HEK293 (cell line): ENCODE data around the gene EIF2S1.

Source experiments
- CTCF ChIA-PET: fragments of 350-600 bp; formaldehyde crosslinking; extraction: SDS; loops from one replicate; lab custom pipeline; 2021; ENCODE audit warnings: antibody characterized with exemption; lab: Yijun Ruan, JAX
- POLR2A ChIA-PET: fragments of 300-600 bp; formaldehyde crosslinking; extraction: SDS; loops from one replicate; lab custom pipeline; 2020; ENCODE audit warnings: antibody characterized with exemption, inconsistent platforms; lab: Yijun Ruan, JAX
- H3K27ac ChIP-seq: fragments of 200-500 bp; sonication (Bioruptor generic); 2 replicates; pipeline ENCODE4 v1.5.1; 2014; ENCODE audit warnings: low read depth, low read length, control low read depth, inconsistent platforms; ENCODE audit errors: extremely low read depth
- H3K36me3 ChIP-seq, 2 experiments: fragments of 200-500 bp in 1 of 2; sonication (Bioruptor generic) in 1 of 2; 1 replicate in 1 of 2; 2 replicates in 1 of 2; pipeline ENCODE4 v1.5.1; 2014 to 2017; ENCODE audit warnings: inconsistent platforms in 2 of 2, low read length in 2 of 2; ENCODE audit not compliant: control insufficient read depth in 2 of 2, insufficient read depth in 1 of 2
- H3K4me1 ChIP-seq: fragments of 200-500 bp; sonication (Bioruptor generic); 2 replicates; pipeline ENCODE4 v1.5.1; 2014; ENCODE audit warnings: mild to moderate bottlenecking, low read length, inconsistent platforms; ENCODE audit not compliant: control insufficient read depth, insufficient read depth
- H3K4me3 ChIP-seq: 2 replicates; pipeline ENCODE4 v1.5.1; 2011; ENCODE audit warnings: low read depth, mild to moderate bottlenecking, control low read depth, low read length, moderate library complexity
- H3K9me3 ChIP-seq: fragments of 200-500 bp; sonication (Bioruptor generic); 2 replicates; pipeline ENCODE4 v1.5.1; 2014; ENCODE audit warnings: low read depth, low read length, inconsistent platforms; ENCODE audit not compliant: control insufficient read depth, insufficient read depth
- BCL11B ChIP-seq: fragments of 450-650 bp; formaldehyde crosslinking; IDR thresholded peaks from 2 replicates; pipeline ENCODE4 v1.5.1; 2016; ENCODE audit warnings: low read depth, missing biosample characterization, missing genetic modification characterization
- GLIS1 ChIP-seq: fragments of 450-650 bp; formaldehyde crosslinking; IDR thresholded peaks from 2 replicates; pipeline ENCODE4 v1.5.1; 2016; ENCODE audit warnings: missing biosample characterization, missing genetic modification characterization
- KLF10 ChIP-seq: fragments of 450-650 bp; IDR thresholded peaks from 2 replicates; pipeline ENCODE4 v1.5.1; 2018; ENCODE audit warnings: missing biosample characterization, mild to moderate bottlenecking, missing genetic modification characterization
- KLF16 ChIP-seq: fragments of 450-650 bp; formaldehyde crosslinking; IDR thresholded peaks from 2 replicates; pipeline ENCODE4 v1.5.1; 2017; ENCODE audit warnings: missing biosample characterization, missing genetic modification characterization
- KLF9 ChIP-seq: fragments of 450-650 bp; formaldehyde crosslinking; IDR thresholded peaks from 2 replicates; pipeline ENCODE4 v1.5.1; 2016; ENCODE audit warnings: missing biosample characterization, missing genetic modification characterization, low read depth
- TRIM28 ChIP-seq: IDR thresholded peaks from 2 replicates; pipeline ENCODE4 v1.6.1; 2011; ENCODE audit warnings: low read length, control low read depth, borderline replicate concordance
- ZBTB8A ChIP-seq: fragments of 450-650 bp; formaldehyde crosslinking; IDR thresholded peaks from 2 replicates; pipeline ENCODE4 v1.5.1; 2016; ENCODE audit warnings: missing biosample characterization, missing genetic modification characterization
- ZNF146 ChIP-seq: fragments of 450-650 bp; formaldehyde crosslinking; IDR thresholded peaks from 2 replicates; pipeline ENCODE4 v1.5.1; 2016; ENCODE audit warnings: missing biosample characterization, missing genetic modification characterization
- ZNF157 ChIP-seq: fragments of 450-650 bp; formaldehyde crosslinking; IDR thresholded peaks from 2 replicates; pipeline ENCODE4 v1.5.1; 2016; ENCODE audit warnings: missing biosample characterization, missing genetic modification characterization
- ZNF266 ChIP-seq: fragments of 450-650 bp; formaldehyde crosslinking; IDR thresholded peaks from 2 replicates; pipeline ENCODE4 v1.5.1; 2016; ENCODE audit warnings: missing biosample characterization, missing genetic modification characterization, low read depth
- ZNF292 ChIP-seq: fragments of 450-650 bp; formaldehyde crosslinking; IDR thresholded peaks from 2 replicates; pipeline ENCODE4 v1.5.1; 2016; ENCODE audit warnings: low read depth, missing biosample characterization, missing genetic modification characterization, borderline replicate concordance
- ZNF311 ChIP-seq: fragments of 450-650 bp; formaldehyde crosslinking; IDR thresholded peaks from 2 replicates; pipeline ENCODE4 v1.5.1; 2017; ENCODE audit warnings: missing biosample characterization, missing genetic modification characterization, borderline replicate concordance
- ZNF501 ChIP-seq: fragments of 450-650 bp; formaldehyde crosslinking; IDR thresholded peaks from 2 replicates; pipeline ENCODE4 v1.5.1; 2016; ENCODE audit warnings: missing biosample characterization, missing genetic modification characterization
- ZNF530 ChIP-seq: fragments of 450-650 bp; formaldehyde crosslinking; IDR thresholded peaks from 2 replicates; pipeline ENCODE4 v1.5.1; 2016; ENCODE audit warnings: low read depth, missing biosample characterization, missing genetic modification characterization
- ZNF555 ChIP-seq: fragments of 450-650 bp; formaldehyde crosslinking; conservative IDR thresholded peaks from 2 replicates; pipeline ENCODE4 v1.5.1; 2017; ENCODE audit warnings: missing biosample characterization, mild to moderate bottlenecking, missing genetic modification characterization, inconsistent platforms
- ZNF560 ChIP-seq: fragments of 450-650 bp; formaldehyde crosslinking; IDR thresholded peaks from 2 replicates; pipeline ENCODE4 v1.5.1; 2017; ENCODE audit warnings: missing biosample characterization, missing genetic modification characterization, borderline replicate concordance
- ZNF571 ChIP-seq: fragments of 450-650 bp; formaldehyde crosslinking; IDR thresholded peaks from 2 replicates; pipeline ENCODE4 v1.5.0; 2017; ENCODE audit warnings: missing biosample characterization, missing genetic modification characterization
- ZNF707 ChIP-seq: fragments of 450-650 bp; formaldehyde crosslinking; IDR thresholded peaks from 2 replicates; pipeline ENCODE4 v1.5.1; 2016; ENCODE audit warnings: missing biosample characterization, missing genetic modification characterization
- ZNF837 ChIP-seq: fragments of 450-650 bp; formaldehyde crosslinking; IDR thresholded peaks from 2 replicates; pipeline ENCODE4 v1.5.1; 2016; ENCODE audit warnings: missing biosample characterization, missing genetic modification characterization
- ZXDB ChIP-seq: fragments of 450-650 bp; formaldehyde crosslinking; IDR thresholded peaks from 2 replicates; pipeline ENCODE4 v1.5.1; 2016; ENCODE audit warnings: missing biosample characterization, missing genetic modification characterization
- TF ChIP-seq, protein P1 (sequence below): fragments of 450-650 bp; formaldehyde crosslinking; IDR thresholded peaks from 2 replicates; pipeline ENCODE4 v1.5.1; 2016; ENCODE audit warnings: missing biosample characterization, missing genetic modification characterization
- TF ChIP-seq, protein P2 (sequence below): fragments of 450-650 bp; formaldehyde crosslinking; IDR thresholded peaks from 2 replicates; pipeline ENCODE4 v1.5.1; 2016; ENCODE audit warnings: missing biosample characterization, missing genetic modification characterization
- TF ChIP-seq, protein P3 (sequence below): fragments of 450-650 bp; formaldehyde crosslinking; IDR thresholded peaks from 2 replicates; pipeline ENCODE4 v1.5.1; 2016; ENCODE audit warnings: missing biosample characterization, missing genetic modification characterization, low read depth
- TF ChIP-seq, protein P4 (sequence below): fragments of 450-650 bp; formaldehyde crosslinking; IDR thresholded peaks from 2 replicates; pipeline ENCODE4 v1.5.1; 2017; ENCODE audit warnings: missing biosample characterization, missing genetic modification characterization

EIF2S1 gene

DNA sequence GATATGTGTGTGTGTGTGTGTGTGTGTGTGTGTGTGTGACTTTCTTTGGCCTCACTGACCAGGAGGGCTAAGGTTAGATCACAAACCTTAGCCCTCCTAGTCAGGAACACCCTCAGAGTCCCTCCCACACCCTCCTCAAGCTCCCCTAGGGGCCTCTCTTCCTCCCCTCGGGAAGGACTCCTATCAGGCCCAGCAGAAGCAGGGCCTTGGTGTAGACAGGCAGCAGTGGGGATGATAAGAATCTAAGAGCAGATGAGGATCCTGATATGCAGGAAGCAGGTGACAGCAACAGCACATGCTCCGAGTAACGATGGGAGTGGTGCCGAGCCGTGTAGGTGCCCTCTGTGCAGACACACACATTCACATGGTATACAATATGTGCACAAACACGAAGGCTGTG lies 31.1 kb downstream of the EIF2S1 start:
- CTCF ChIA-PET, result interaction anchor here (1.1 to 1.2 kb wide), 2 partner anchors 36 to 224 kb away, joined by 5 read pairs; no protein-coding TSS in a partner anchor
- Histone ChIP-seq H3K4me3 (no peak overlapping the region), H3K4me1 (no peaks in the 10 kb centered on the region)

DNA sequence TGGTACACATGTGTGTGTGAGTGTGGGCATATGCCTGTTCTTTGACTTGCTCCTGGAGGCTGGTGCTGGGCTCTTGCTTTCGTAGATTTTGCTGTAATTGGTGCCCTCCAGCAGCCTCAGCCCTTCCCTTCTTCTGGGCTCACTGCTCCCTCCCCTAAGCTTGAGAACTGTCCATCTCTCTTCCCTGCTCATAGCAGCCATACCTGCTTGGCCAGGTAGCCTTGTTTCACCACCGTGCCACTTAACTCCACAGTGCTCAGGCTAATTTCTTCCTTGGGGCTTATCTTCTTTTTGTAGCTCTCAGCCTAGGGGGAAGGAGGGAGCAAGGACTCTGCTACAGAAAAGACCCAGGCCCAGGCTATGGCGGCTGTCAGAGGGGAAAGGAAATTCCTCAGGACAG lies 32.0 kb downstream of the EIF2S1 start:
- no peaks in the 10 kb centered on the region for H3K9me3 ChIP-seq
- ChIA-PET CTCF (interaction anchor here (0.9 to 1.1 kb wide), 2 partner anchors 35 to 180 kb away, joined by 5 read pairs; no protein-coding TSS in a partner anchor), POLR2A (interaction anchor here (0.5 kb wide), 1 partner anchor 14 kb away, joined by 11 read pairs; no protein-coding TSS in a partner anchor)
- no peaks in the 10 kb centered on the region for H3K4me1 ChIP-seq
- H3K36me3 ChIP-seq, result peaks cover 0 to 7% of the 10 kb centered on the region in 2 experiments; a peak in 1 of 3 replicates
- H3K27ac ChIP-seq, result no peak overlapping the region
- TF ChIP-seq ZNF157 (tag by site-specific recombination) (no peak), KLF16 (no peak), ZNF560 (no peak), ZXDB (tag by site-specific recombination) (no peak), KLF9 (tag by site-specific recombination) (no peak)
- TF ChIP-seq, all 188 proteins: peak for 0
- no peak overlapping the region for H3K4me3 ChIP-seq

More for the DNA sequence above, 31.1 kb downstream of the EIF2S1 start:
- POLR2A ChIA-PET, result no interaction called here
- peaks cover 0 to 14% of the 10 kb centered on the region in 2 experiments; a peak in 1 of 3 replicates for H3K36me3 ChIP-seq
- H3K27ac ChIP-seq, result no peak overlapping the region
- H3K9me3 ChIP-seq, result no peaks in the 10 kb centered on the region
- TF ChIP-seq, protein P1, sequence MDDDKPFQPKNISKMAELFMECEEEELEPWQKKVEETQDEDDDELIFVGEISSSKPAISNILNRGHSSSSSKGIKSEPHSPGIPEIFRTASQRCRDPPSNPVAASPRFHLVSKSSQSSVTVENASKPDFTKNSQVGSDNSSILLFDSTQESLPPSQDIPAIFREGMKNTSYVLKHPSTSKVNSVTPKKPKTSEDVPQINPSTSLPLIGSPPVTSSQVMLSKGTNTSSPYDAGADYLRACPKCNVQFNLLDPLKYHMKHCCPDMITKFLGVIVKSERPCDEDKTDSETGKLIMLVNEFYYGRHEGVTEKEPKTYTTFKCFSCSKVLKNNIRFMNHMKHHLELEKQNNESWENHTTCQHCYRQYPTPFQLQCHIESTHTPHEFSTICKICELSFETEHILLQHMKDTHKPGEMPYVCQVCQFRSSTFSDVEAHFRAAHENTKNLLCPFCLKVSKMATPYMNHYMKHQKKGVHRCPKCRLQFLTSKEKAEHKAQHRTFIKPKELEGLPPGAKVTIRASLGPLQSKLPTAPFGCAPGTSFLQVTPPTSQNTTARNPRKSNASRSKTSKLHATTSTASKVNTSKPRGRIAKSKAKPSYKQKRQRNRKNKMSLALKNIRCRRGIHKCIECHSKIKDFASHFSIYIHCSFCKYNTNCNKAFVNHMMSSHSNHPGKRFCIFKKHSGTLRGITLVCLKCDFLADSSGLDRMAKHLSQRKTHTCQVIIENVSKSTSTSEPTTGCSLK (tag by site-specific recombination), result no peak
- TF ChIP-seq GLIS1 (tag by site-specific recombination), result peak; percentile 31; the same call in 1 of the 2 replicates
- TF ChIP-seq ZNF530, result no peak
- TF ChIP-seq ZNF146 (tag by site-specific recombination), result no peak
- TF ChIP-seq, all 188 proteins: peak for 1

DNA sequence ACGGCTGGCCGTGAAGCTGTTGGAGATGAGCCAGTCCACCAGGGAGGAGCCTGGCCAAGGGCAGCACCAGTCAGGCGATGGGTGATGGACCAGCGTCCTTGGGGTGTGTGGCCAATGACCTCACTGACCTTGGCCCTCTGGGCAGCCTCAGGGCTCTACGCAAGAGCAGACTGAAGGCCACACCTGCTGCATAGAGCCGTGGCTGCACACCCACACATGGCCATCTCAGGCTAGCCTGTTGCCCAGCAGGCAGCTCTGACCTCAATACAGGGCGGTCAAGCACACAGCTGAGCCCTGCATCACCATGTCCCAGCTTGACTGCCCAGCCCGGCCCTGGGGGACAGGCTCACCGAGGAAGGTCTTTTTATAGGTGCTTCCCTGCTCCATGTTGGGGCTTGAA lies 32.7 kb downstream of the EIF2S1 start:
- H3K36me3 ChIP-seq, result peaks cover 0 to 4% of the 10 kb centered on the region in 2 experiments; a peak in 1 of 3 replicates
- POLR2A ChIA-PET, result no interaction called here
- CTCF ChIA-PET, result interaction anchor here (0.9 kb wide), 1 partner anchor 179 kb away, joined by 5 read pairs; no protein-coding TSS in a partner anchor

More for the DNA sequence above, 32.7 kb downstream of the EIF2S1 start:
- Histone ChIP-seq H3K9me3 (no peaks in the 10 kb centered on the region), H3K4me1 (no peaks in the 10 kb centered on the region), H3K4me3 (no peak overlapping the region), H3K27ac (no peak overlapping the region)
- no peak for TF ChIP-seq TRIM28
- TF ChIP-seq ZNF555 (tag by site-specific recombination), result no peak
- TF ChIP-seq ZNF311, result no peak
- no peak for TF ChIP-seq ZNF501
- TF ChIP-seq ZNF292, result no peak
- TF ChIP-seq, protein P2, sequence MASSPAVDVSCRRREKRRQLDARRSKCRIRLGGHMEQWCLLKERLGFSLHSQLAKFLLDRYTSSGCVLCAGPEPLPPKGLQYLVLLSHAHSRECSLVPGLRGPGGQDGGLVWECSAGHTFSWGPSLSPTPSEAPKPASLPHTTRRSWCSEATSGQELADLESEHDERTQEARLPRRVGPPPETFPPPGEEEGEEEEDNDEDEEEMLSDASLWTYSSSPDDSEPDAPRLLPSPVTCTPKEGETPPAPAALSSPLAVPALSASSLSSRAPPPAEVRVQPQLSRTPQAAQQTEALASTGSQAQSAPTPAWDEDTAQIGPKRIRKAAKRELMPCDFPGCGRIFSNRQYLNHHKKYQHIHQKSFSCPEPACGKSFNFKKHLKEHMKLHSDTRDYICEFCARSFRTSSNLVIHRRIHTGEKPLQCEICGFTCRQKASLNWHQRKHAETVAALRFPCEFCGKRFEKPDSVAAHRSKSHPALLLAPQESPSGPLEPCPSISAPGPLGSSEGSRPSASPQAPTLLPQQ, result no peak
- TF ChIP-seq BCL11B (tag by site-specific recombination), result no peak
- no peak for TF ChIP-seq KLF10 (tag by site-specific recombination)
- TF ChIP-seq, protein P3, sequence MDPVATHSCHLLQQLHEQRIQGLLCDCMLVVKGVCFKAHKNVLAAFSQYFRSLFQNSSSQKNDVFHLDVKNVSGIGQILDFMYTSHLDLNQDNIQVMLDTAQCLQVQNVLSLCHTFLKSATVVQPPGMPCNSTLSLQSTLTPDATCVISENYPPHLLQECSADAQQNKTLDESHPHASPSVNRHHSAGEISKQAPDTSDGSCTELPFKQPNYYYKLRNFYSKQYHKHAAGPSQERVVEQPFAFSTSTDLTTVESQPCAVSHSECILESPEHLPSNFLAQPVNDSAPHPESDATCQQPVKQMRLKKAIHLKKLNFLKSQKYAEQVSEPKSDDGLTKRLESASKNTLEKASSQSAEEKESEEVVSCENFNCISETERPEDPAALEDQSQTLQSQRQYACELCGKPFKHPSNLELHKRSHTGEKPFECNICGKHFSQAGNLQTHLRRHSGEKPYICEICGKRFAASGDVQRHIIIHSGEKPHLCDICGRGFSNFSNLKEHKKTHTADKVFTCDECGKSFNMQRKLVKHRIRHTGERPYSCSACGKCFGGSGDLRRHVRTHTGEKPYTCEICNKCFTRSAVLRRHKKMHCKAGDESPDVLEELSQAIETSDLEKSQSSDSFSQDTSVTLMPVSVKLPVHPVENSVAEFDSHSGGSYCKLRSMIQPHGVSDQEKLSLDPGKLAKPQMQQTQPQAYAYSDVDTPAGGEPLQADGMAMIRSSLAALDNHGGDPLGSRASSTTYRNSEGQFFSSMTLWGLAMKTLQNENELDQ (tag by site-specific recombination), result no peak
- no peak for TF ChIP-seq ZNF266
- TF ChIP-seq ZBTB8A (tag by site-specific recombination), result no peak
- no peak for TF ChIP-seq ZNF571
- TF ChIP-seq, protein P4, sequence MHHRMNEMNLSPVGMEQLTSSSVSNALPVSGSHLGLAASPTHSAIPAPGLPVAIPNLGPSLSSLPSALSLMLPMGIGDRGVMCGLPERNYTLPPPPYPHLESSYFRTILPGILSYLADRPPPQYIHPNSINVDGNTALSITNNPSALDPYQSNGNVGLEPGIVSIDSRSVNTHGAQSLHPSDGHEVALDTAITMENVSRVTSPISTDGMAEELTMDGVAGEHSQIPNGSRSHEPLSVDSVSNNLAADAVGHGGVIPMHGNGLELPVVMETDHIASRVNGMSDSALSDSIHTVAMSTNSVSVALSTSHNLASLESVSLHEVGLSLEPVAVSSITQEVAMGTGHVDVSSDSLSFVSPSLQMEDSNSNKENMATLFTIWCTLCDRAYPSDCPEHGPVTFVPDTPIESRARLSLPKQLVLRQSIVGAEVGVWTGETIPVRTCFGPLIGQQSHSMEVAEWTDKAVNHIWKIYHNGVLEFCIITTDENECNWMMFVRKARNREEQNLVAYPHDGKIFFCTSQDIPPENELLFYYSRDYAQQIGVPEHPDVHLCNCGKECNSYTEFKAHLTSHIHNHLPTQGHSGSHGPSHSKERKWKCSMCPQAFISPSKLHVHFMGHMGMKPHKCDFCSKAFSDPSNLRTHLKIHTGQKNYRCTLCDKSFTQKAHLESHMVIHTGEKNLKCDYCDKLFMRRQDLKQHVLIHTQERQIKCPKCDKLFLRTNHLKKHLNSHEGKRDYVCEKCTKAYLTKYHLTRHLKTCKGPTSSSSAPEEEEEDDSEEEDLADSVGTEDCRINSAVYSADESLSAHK (tag by site-specific recombination), result no peak
- TF ChIP-seq ZNF707 (tag by site-specific recombination), result no peak
- no peak for TF ChIP-seq ZNF837 (tag by site-specific recombination)
